Fibroblast of skin of right biceps (primary cell): ENCODE data around the gene ATF7.
"Not testable (repeated sequence)": the region's sequence is repeated elsewhere in the genome, so short reads cannot be mapped to it uniquely, and the experiment has no call there.

Source experiments
- DNase-seq: peaks from one replicate; pipeline ENCODE4 v3.0.0-alpha.2; 2013

ATF7 gene

GRCh38 chr12:53594897-53595615, 31.1 kb downstream of the ATF7 start:
- DNase-seq: no peak

- no peak for DNase-seq
These were observed 32.5 kb downstream of the ATF7 start for GRCh38 chr12:53593707-53594106.

GRCh38 chr12:53593031-53593430, 33.2 kb downstream of the ATF7 start:
- no peak for DNase-seq

- DNase-seq: no peak
These were observed 33.8 kb downstream of the ATF7 start for GRCh38 chr12:53592426-53592825.

GRCh38 chr12:53591301-53592206, 34.6 kb downstream of the ATF7 start:
- no peak for DNase-seq

GRCh38 chr12:53590652-53591051, 35.5 kb downstream of the ATF7 start:
- no peak for DNase-seq

- DNase-seq: no peak
These were observed 36.3 kb downstream of the ATF7 start for GRCh38 chr12:53589915-53590314.

GRCh38 chr12:53589423-53589822, 36.8 kb downstream of the ATF7 start:
- no peak for DNase-seq

GRCh38 chr12:53588123-53588522, 38.1 kb downstream of the ATF7 start:
- DNase-seq: no peak

GRCh38 chr12:53586745-53587144, 39.4 kb downstream of the ATF7 start:
- DNase-seq: peak; percentile 24

- no peak for DNase-seq
These were observed 40.6 kb downstream of the ATF7 start for GRCh38 chr12:53585448-53586125.

- no peak for DNase-seq
These were observed 46.6 kb downstream of the ATF7 start for GRCh38 chr12:53579545-53579955.

- no peak for DNase-seq
These were observed 47.4 kb downstream of the ATF7 start for GRCh38 chr12:53578783-53579182.

- DNase-seq: no peak
These were observed 48.2 kb downstream of the ATF7 start for GRCh38 chr12:53577941-53578352.

GRCh38 chr12:53575502-53576249, 50.5 kb downstream of the ATF7 start:
- peak; percentile 92 for DNase-seq

- no peak for DNase-seq
These were observed 53.9 kb downstream of the ATF7 start for GRCh38 chr12:53572134-53572758.

GRCh38 chr12:53571295-53571694, 54.9 kb downstream of the ATF7 start:
- no peak for DNase-seq

- peak; percentile 76 for DNase-seq
These were observed 57.2 kb downstream of the ATF7 start for GRCh38 chr12:53568809-53569557.

- DNase-seq: no peak
These were observed 58.0 kb downstream of the ATF7 start for GRCh38 chr12:53567961-53568808.

GRCh38 chr12:53565376-53565775, 60.8 kb downstream of the ATF7 start:
- DNase-seq: not testable (repeated sequence)

GRCh38 chr12:53564941-53565340, 61.2 kb downstream of the ATF7 start:
- no peak for DNase-seq
